Fibroblast of skin of left biceps (primary cell): Measurements from ENCODE around the gene KDM3B.

ENCODE experiments used
- DNase-seq, 2 experiments: peaks; one replicate each; pipeline ENCODE4 v3.0.0-alpha.2; 2013; ENCODE audit warnings: low read depth in 2 of 2

KDM3B gene

GRCh38 chr5:138448481-138449398 lies 96.3 kb downstream of the KDM3B start:
- peak in 1 of 2 experiments; percentile 20 for DNase-seq

GRCh38 chr5:138449501-138450239 lies 97.2 kb downstream of the KDM3B start:
- DNase-seq: peak in 1 of 2 experiments; percentile 35

DNA sequence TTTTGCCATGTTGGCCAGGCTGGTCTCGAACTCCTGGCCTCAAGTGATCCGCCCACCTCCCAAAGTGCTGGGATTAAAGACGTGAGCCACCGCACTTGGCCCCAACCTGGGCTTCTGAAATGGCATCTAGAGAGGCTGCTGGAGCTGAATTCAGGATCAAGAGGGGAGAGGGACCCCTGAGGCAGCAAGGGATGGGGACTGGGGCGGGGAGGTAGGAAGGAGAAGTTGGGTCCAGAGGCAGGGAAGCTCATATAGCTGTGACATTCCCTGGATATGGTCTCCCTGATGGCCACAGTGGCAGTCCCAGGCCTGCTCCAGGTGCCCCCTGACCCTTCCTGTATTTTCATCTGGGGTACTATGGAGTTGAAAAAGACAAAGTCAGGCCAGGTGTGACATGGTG lies 98.5 kb downstream of the KDM3B start:
- DNase-seq: no peak

GRCh38 chr5:138452720-138453119 lies 100.2 kb downstream of the KDM3B start:
- no peak for DNase-seq

- DNase-seq: no peak
Measured at GRCh38 chr5:138453590-138453989, 101.1 kb downstream of the KDM3B start.

DNA sequence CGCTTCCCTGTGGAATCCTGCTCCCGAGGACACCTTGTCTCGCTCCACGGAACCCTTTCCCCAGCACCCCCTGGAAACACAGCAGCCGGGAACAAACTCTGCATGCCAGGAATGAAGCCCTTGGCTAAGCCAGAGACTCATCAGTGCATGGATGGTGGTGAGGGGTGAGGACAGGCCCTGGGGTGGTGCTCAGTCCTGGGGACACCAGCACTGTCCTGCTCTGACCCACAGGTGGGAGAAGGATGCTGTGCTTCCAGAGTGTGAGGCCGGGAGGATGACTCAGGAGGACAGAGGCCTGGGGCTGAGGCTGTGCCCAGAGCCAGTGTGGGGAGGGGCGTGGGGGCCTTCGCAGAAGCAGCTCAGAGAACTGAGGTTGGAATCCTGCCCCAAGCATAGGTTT lies 101.6 kb downstream of the KDM3B start:
- no peak for DNase-seq

DNA sequence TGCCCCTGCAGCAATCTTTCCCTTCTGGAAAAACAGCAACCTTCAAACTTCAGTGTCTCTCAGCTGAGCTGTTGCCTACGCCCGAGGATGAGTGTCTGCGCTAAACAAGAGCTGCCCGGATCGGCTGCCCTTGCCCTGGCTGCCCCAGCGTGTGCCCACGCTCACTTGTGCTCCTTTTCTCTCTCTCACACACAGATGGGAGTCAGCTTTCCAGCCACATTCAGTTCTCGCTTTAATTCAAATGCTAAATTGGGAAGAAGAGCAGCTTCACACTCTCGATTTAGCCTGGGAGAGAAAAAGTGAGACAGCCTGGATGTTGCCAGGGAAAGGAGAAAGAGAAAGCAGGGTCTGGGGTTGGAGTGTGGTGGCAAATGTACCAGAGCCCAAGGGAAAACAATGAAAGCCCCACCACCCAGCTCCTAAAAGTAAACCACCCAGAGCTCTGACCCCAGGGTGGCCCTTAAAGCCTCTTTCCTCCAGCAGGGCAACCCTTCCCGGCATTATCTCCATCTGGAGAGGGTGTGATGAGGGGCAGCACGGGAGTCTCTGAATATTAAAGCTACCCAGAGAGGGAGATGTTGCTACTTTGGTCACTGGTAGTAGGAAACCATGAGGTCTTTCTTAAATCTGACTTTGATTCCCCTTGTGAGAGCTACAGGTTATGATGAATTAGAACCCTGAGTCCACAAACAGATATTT lies 102.9 kb downstream of the KDM3B start:
- no peak for DNase-seq

DNA sequence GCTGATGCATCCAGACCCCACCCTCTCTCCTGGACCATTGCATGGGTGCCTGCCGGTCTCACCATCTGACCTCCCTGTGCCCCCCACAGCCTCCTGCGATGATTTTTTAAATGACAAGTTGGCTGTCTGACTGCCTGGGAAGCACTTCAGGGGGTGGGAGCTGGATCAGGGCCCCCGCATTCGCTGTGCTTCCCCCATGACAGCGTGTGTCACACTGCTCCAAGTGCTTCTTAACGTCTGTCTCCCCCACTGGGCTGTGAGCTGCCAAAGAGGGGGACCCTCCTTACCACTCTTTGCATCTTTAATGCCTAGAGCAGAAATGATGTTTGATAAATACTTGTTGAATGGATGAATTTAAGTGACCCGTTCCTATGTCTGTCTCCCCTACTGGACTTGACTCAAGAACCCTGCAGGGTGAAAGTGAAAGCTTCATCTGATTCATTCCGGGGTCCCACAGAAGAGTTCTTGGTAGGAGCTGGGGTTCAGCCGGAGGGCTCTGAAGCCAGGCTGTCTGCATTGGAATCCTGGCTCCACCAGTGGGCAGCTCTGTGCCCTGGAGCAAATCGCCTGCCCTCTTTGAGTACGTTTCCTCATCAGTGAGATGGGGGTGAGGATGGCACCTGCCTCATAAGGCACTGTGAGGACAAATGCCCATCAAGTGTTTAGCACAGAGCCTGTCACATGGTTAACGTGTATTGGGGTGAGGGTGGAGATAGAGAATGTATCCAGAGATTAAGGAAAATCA lies 105.2 kb downstream of the KDM3B start:
- no peak for DNase-seq

DNA sequence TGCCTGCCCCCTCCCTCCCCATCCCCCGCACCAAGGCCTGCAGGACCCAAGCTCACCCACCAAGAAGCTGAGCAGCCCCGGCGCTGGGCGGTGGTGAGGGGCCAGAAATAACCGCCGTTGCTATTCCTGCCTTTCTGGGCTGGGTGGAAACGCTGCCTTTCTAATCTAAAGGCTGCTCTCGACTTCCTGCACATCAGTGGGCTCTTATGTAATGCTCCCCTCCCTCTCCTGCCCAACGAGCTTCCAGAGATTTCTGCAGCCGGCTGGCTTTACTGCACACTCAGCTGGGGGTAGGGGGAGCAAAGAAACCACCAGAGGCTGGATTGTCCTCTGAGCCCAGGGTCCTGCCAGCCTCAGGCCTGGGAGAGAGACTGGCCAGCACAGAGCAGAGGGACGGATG lies 105.9 kb downstream of the KDM3B start:
- no peak for DNase-seq

- no peak for DNase-seq
Measured at GRCh38 chr5:138458856-138459255, 106.4 kb downstream of the KDM3B start.

DNA sequence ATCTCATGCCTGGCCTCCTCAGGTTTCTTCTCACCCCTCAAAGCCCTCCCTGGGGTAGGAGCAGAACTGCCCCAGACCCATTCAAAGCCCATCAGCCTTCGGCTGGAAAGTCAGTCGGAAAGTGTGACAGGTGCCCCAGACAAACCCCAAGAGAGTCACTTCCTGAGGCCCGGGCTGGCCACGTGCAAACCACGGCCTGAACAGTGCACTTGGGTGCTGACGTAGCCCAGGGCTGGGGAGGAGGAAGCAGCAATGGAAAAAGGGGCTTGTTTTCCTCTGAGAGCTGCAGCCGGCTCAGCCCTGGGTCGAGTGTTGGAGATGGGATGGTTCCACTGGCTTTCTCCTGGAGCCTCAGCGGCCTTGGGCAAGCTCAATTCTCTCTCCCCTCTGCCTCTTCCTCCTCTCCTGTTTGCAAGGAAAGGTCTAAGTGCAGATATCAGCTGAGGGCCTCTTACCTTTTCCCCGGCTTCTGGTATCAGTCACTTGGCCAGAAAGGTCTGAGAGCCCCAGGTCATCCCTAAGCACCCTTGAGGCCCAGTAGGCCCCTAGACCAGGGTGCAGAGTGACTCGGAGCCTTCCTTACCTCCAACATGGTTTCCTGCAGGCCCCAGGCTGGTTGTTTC lies 106.9 kb downstream of the KDM3B start:
- DNase-seq: no peak

DNA sequence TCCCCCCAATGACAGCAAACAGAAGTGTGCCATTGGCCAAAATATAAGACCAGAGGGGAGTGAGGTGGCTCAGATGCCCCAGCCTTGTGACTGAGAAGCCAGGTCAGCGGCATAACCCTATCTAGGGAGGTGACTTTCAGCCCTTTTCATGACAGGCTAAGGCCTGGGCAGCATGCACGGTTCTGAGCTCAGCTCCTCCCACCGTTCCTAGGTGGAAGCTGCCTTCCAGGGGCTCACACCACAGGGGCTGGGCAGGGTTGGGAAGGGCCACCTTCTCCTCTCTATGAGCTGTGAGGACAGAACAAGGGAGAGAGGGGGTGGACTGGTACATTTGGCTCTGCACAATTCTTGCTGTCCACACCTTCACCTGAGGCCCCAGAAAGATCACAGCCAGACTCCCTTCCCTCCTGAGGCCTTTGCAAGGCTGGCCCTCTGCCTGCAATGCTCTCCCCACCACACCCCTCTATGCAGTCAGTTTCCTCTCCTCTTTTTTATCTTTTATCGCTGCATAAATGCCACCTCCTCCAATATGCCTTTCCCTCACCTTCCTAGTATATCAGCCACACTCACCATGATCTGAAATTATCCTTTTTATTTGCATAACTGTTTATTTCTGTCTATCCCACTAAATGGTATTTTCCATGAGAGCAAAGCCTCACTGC lies 107.7 kb downstream of the KDM3B start:
- DNase-seq: no peak

GRCh38 chr5:138461343-138462125 lies 109.0 kb downstream of the KDM3B start:
- DNase-seq: peak in 1 of 2 experiments; percentile 18

- DNase-seq: no peak
Measured at GRCh38 chr5:138463419-138464007, 111.0 kb downstream of the KDM3B start.

- DNase-seq: peak; percentile 92 to 93
Measured at GRCh38 chr5:138464008-138464387, 111.5 kb downstream of the KDM3B start.

DNA sequence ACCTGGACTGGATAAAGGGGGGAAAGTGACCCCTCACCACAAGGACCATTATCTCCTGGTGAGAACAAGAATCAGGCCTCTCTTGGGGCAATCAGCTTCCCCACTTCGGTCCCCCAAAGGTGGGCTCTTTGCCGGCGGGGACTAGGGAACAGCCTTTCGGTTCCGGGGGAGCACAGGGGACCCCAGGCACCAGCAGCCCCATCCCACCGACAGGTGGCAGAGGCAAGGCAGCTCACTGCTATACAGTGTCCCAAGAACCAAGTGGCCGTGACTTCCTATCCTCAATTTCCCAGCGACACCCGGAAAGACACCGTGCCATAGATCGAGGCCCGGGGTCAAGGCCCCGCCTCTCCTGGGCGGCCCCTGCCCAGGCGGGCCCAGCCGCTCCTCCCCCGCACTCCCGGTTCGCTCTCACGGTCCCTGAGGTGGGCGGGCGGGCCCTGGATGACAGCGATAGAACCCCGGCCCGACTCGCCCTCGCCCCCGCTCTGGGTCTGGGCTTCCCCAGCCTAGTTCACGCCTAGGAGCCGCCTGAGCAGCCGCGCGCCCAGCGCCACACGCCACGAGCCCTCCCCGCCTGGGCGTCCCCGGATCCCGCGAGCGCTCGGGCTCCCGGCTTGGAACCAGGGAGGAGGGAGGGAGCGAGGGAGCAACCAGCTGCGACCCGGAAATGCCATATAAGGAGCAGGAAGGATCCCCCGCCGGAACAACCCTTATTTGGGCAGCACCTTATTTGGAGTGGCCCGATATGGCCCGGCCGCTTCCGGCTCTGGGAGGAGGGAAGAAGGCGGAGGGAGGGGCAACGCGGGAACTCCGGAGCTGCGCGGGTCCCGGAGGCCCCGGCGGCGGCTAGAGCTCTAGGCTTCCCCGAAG lies 112.1 kb downstream of the KDM3B start:
- DNase-seq: peak; percentile 97 to 98

DNA sequence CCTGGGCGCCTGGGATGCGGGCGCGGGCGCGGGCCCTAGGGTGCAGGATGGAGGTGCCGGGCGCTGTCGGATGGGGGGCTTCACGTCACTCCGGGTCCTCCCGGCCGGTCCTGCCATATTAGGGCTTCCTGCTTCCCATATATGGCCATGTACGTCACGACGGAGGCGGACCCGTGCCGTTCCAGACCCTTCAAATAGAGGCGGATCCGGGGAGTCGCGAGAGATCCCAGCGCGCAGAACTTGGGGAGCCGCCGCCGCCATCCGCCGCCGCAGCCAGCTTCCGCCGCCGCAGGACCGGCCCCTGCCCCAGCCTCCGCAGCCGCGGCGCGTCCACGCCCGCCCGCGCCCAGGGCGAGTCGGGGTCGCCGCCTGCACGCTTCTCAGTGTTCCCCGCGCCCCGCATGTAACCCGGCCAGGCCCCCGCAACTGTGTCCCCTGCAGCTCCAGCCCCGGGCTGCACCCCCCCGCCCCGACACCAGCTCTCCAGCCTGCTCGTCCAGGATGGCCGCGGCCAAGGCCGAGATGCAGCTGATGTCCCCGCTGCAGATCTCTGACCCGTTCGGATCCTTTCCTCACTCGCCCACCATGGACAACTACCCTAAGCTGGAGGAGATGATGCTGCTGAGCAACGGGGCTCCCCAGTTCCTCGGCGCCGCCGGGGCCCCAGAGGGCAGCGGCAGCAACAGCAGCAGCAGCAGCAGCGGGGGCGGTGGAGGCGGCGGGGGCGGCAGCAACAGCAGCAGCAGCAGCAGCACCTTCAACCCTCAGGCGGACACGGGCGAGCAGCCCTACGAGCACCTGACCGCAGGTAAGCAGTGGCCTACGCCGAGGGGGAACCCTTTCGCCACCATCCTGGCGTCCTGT lies 113.0 kb downstream of the KDM3B start, which contains the start of gene EGR1:
TSS of gene EGR1 (plus strand) at position 219 of the 864 bp plus-strand sequence. CDS start at position 502, 283 bp downstream.
- peak; percentile 89 for DNase-seq
